ENCODE results near the gene BLOC1S1.
A peak's percentile ranks its signal among the peaks of the same experiment; 100 is the strongest.

BLOC1S1 gene

DNA sequence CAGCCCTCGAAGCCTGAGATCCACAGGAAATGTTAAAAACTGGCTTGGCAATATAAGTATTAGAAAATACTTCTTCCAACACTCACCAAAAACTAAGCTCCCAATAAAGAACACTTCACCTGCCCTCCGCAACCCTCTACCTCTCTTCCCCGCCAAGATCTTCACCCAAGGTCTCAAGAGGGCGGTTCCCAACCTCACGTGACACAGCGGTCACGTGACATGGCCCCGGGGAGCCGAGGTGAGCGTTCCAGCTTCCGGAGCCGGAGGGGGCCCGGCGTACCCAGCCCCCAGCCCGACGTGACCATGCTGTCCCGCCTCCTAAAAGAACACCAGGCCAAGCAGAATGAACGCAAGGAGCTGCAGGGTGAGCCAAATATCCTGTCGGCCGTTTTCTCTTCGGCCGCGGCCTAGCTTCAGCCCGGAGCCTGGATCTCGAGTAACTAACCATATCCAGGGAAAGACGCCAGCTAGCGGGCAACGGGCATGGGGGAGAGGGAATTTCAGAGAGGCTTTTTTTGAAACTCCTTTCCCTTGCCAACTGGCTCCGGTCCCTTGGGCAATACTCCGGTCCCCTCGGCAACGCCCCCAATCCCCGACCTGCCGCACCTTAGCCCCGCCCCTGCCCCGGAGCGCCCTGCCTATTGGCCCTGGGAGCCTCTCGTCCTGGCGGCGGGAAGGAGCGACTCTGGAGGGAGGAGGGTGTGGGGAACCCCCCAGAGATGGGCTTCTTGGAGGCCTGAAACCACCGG is at the start of gene BLOC1S1:
Gene BLOC1S1, plus strand, starts transcription at position 214 of the 749 bp plus-strand sequence. Its CDS starts 6 bp downstream, at position 220.
- DNase-seq (ENCODE audit: low spot score): peak; percentile 85

DNA sequence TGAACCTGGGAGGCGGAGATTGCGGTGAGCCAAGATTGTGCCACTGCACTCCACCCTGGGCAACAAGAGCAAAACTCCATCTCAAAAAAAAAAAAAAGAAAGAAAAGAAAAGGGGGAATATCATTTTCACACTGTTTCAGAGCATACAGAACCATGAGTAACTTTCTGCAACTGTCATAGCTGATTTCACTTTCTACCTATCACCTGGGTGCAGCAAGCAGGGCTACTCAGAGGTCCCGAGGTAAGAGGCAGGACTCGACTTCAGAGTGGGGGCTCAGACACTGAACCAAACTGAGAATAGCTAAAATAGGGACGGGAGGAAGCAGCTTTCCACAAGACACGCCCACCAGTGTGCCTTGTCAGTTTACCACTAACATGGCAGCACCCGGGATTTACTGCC is 49.3 kb upstream of the BLOC1S1 start:
- no peak for DNase-seq (ENCODE audit: low spot score)

DNA sequence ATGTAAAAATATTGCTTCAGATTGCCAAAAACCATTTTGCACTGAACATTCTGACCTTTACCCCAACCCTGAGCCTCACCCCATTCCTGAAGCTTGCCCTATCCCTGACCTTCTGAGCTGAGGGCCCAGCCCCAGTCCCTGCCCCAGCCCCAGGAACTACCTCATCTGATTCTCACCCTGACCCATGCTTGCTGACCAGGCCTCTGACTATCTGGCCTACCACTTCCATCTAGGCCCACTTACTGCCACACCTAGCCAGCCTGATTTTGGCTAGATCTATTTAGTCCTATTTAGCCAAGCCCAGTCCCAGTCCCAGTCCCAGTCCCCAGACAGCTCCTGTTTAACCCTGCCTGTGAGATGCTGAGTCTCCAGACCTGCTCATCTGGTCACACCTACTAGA is 45.6 kb upstream of the BLOC1S1 start:
- no peak for DNase-seq (ENCODE audit: low spot score)

DNA sequence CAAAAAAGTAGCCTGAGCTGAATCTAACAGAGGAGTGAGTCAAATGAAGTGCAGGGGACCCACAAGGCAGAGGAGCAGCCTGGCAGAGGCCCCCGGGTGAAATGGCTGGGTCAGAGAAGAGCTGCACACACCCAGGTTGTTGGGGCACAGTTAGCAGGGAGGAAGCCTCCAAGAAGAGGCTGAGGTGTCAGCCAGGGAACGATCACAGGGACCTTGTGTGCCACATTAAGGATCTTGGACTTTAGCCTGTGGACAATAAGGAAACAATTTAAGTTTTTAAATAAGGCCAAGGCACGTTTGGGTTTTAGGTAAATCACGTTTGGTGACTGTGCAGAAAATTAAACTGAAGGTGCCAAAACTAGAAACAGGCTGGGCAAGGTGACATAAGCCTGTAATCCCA is 44.1 kb upstream of the BLOC1S1 start:
- DNase-seq (ENCODE audit: low spot score): no peak

DNA sequence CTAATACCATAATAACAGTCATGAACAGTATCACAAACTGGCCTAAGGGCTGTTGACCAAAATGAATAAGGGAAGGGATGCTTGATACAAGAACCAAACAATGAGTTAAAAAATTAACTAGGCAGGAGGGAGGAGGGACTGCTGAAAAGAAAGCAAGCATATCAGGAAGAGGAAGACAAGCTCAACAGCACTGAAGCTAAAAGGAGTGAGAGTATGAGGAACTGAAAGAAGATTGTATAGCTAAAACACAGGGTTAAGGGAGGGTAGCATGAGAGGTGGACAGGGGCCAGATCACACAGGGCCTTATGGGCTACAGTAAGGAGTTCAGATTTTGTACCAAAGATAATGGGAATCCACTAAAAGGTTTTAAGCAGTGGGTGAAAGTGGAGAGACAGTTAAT is 42.2 kb upstream of the BLOC1S1 start:
- peak; percentile 48 for DNase-seq (ENCODE audit: low spot score)

DNA sequence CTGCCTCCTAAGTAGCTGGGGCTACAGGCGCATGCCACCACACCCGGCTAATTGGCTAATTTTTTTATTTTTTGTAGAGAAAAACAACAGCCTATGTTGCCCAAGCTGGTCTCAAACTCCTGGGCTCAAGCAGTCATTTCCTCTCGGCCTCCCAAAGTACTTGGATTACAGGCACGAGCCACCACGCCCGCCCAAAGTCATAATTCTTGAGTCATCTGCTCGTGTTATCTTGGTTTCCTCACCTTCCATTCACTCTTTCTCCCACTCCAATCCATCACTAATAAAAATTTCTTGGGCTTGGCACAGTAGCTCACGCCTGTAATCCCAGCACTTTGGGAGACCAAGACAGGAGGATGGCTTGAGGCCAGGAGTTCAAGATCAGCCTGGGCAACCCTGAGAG is 40.2 kb upstream of the BLOC1S1 start:
- no peak for DNase-seq (ENCODE audit: low spot score)

DNA sequence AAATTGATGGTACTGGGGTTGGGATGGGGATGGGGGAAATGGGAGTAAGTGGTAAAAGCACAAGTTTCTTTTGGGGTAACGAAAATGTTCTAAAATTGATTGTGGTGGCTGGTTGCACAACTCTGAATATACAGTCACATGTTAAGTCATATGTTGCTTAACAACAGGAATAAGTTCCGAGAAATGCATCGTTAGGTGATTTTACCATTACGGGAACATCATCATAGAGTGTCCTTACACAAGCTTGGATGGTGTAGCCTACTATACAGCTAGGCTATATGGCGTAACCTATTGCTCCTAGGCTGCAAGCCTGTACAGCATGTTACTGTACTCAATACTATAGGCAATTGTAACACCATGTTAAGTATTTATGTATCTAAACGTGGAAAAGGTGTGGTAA is 39.1 kb upstream of the BLOC1S1 start:
- no peak for DNase-seq (ENCODE audit: low spot score)

DNA sequence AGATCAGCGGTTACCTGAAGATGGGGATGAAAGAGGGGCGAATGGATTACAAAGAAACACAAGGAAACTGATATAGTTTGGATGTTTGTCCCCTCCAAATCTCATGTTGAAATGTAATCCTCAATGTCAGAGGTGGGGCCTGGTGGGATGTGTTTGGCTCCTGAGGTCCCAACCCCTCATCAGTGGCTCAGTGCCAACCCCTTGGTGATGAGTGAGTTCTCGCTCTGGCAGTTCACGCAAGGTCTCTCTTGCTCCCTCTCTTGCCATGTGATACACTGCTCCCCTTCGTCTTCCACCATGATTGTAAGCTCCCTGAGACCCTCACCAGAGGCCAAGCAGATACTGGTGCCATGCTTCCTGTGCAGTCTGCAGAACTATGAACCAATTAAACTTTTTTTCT is 36.2 kb upstream of the BLOC1S1 start:
- DNase-seq (ENCODE audit: low spot score): no peak

DNA sequence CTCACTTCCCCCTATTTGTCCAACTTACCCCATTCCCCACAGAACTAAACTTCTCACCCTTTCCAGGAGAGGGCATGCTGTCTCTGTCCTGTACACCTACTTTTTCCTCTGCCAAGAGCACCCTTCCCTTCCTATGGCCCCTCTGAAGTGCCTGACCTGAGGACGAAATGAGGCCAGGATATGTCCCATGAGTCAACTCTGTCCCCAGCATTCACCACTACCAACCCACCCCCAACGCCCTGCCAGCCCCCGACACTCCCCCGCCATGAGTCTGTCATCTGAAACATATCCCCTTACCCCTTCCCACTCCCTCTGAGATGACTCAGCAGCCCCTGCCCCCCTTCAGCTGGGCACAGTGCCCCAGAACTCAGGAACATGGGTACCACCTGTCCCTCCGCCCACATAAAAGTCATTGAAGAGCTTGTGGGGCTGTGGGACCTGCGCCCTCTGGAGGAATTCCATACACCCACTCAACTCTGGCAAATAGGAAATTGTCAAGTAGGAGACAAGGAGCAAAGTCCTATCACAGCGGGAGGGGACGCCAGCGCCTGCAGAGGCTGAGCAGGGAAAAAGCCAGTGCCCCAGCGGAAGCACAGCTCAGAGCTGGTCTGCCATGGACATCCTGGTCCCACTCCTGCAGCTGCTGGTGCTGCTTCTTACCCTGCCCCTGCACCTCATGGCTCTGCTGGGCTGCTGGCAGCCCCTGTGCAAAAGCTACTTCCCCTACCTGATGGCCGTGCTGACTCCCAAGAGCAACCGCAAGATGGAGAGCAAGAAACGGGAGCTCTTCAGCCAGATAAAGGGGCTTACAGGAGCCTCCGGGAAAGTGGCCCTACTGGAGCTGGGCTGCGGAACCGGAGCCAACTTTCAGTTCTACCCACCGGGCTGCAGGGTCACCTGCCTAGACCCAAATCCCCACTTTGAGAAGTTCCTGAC is 34.4 kb upstream of the BLOC1S1 start:
- DNase-seq (ENCODE audit: low spot score): no peak

DNA sequence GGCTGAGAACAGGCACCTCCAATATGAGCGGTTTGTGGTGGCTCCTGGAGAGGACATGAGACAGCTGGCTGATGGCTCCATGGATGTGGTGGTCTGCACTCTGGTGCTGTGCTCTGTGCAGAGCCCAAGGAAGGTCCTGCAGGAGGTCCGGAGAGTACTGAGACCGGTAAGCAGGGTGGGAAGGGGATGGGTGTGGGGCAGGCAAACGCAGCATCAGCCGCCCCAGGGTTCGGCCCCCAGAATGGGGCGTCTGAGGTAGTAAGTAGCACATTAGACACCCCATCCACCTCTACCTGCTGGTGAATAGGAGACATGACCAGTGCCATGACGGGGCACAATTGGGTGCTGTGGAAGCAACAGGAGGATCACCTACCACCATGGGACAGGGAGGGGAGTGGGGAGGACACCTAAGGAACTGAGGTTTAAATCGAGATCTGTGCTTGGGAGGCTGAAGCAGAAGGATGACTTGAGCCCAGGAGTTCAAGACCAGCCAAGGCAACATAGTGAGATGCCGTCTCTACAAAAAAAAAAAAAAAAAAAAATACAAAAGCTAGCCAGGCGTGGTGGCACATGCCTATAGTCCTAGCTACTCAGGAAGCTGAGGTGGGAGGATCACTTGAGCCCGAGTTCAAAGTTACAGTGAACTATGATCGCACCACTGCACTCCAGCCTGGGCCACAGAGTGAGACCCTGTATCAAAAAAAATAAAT is 33.6 kb upstream of the BLOC1S1 start:
- DNase-seq (ENCODE audit: low spot score): no peak

DNA sequence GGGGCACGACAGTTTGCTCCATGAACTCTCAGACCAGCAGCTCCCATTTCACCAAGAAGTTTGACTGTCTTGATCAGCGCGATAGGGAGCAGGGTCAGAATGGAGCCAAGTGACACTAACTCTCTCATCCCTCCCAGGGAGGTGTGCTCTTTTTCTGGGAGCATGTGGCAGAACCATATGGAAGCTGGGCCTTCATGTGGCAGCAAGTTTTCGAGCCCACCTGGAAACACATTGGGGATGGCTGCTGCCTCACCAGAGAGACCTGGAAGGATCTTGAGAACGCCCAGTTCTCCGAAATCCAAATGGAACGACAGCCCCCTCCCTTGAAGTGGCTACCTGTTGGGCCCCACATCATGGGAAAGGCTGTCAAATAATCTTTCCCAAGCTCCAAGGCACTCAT is 32.2 kb upstream of the BLOC1S1 start:
- no peak for DNase-seq (ENCODE audit: low spot score)

DNA sequence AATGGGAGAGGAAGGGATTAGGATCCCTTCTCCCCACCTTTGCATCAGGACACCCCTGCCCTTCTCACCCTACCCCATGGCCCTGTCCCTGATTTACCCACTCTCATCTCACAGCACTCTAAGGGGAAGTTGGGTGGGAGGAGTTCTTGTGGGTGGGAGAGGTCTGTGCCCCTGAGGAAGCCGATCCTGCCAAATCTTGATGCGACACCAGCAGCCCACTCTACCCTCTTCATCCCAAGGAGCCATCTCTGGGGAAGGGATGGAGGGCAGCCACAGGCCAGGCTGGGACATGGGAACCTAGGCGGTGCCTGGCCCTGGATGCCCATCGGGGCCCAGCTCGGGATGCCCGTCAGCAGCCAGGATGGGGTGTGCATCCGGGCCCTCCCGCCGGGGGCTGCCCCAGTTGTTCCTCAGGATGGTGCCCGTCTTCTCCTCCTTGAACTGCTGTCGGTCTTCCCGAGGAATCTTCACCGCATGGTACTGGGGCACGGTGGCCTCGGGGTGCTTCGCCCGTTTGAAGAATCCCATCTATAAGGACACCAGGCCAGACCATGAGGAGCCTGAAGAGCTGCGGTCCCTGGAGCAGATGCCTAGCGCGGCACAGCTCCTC is 31.0 kb upstream of the BLOC1S1 start:
- DNase-seq (ENCODE audit: low spot score): no peak

DNA sequence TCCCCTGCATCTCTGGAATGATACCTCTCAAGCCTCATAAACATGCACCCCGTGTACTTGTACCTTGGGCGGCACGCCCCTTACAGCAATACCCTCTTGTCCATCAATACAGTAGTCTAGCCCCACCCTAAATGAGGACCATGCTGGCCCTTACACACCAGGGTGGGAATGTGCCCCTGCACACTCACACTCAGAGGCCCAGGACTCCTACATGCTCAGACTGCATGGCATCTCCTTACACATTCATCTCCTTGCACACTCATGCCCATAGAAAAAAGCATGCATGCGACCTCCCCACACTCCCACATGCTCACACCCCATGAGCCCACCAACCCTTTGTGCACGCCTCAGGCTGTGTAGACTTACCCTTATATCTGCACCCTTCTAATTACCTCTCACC is 30.2 kb upstream of the BLOC1S1 start:
- no peak for DNase-seq (ENCODE audit: low spot score)

DNA sequence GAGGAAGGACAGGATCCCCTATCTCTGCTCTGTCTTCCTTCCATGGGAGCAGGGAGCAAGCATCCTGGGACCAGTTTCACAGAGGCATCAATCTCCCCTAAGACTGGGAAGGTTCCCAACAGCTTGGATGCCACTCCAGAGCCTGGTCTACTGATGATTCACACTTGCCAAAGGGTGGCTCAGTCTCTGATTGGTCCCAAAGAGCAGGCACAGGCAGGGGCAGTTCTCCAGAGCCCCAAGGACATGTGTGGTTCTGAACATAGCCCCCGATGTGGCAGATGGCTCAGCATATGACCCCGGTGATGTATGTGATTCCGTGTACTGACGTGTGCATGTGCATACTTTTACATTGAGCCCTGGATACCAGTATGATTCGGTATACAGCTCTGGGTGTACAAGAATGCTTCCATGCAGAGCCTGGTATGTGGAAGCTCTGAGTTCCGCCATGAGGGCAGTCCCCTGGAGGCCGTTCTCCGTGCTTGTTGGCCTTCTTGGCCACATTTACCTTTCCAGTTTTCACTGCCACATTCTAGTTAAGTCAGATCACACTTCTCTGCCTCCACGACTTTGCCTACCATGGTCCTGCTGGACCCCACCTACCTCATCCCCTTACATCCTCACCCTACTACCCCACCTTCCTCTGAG is 29.4 kb upstream of the BLOC1S1 start:
- DNase-seq (ENCODE audit: low spot score): no peak

DNA sequence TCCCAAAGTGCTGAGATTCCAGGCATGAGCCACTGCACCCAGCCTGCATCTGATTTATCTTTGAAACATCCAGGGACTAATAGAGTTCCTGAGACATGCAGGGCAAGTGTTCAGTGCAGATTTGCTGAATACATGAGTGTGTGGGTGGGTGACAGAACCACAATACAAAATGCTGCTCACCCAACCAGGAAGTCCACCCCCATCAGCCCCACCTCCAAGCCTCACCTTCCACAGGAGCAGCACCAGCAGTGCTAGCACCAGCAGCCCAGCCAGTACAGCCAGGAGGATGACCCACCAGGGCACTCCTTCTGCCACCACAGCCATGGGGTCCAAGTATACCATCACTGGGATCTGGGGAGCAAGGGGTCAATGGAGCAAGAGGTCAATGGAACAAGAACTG is 28.1 kb upstream of the BLOC1S1 start:
- DNase-seq (ENCODE audit: low spot score): no peak

DNA sequence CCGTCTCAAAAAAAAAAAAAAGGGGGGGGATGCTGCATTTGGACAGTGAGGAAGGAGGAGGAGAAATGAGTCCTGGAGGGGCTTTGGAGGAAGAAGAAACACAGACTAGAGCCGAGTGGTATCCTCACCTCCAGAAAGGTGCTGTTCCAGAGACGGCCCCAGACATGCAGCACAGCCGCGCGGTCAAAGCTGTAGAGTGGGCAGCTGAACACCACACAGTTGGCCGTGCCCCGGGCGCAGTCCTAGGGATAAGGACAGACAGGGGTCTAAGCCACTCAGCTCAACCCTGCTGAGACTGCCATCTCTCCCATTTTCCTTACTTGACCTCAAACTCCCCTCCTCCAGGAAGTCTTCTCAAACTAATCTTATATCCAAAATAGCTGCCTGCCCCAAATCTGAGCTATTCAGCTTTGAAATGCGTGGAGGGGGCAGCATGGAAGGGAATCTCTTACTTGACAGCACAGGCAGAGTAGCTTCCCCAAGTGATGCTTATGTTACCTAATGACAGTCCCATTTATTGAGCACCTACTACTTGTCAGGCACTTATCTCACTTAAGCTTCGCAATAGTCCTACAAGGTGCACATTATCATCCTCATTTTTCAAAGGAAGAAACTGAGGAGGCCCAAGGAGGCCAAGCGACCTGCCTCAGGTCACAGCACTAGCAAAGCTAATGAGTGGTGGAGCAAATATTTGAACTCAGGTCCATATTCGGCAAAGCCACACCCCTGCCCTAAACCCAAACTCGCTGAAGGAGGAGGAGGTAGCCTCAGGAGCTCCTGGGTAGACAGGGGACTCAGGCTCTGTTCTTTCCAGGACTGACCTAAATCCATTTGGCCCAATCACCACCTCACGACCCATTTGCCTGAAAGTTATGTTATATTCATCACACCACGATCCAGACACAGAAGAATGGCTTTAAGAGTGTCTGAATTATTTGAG is 26.9 kb upstream of the BLOC1S1 start:
- DNase-seq (ENCODE audit: low spot score): no peak

DNA sequence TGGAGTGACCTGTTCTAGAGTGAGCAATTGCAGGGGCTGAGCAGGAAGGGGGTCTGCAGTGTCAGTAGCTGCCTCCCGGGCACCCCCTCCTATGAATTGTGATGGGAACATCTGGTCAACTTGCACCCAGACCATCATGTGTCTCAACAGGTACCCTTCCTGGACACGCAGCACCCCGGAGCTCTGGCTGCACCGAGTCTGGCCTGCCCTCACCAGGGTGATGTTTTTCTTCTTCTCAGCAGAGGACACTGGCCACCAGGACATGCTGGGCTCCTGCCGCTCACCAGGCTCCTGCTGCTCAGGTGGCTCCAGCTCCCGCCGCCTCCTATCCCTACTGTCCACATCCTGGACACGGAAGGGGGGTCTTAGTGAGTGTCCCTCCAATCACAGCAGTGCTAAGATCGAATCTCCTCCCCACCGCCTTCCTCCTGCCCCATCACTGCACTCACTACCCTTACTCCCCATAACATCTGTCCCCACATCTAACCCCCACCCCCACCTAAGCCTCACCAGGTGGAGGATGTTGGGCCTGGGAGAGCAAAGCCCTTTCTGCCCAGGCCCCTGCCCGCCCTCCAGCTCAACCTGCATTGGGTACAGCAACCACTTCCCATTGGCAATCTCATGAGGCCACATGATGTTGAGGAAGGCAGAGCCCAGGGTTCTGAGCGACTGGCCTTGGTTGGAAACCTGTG is 23.1 kb upstream of the BLOC1S1 start:
- no peak for DNase-seq (ENCODE audit: low spot score)

DNA sequence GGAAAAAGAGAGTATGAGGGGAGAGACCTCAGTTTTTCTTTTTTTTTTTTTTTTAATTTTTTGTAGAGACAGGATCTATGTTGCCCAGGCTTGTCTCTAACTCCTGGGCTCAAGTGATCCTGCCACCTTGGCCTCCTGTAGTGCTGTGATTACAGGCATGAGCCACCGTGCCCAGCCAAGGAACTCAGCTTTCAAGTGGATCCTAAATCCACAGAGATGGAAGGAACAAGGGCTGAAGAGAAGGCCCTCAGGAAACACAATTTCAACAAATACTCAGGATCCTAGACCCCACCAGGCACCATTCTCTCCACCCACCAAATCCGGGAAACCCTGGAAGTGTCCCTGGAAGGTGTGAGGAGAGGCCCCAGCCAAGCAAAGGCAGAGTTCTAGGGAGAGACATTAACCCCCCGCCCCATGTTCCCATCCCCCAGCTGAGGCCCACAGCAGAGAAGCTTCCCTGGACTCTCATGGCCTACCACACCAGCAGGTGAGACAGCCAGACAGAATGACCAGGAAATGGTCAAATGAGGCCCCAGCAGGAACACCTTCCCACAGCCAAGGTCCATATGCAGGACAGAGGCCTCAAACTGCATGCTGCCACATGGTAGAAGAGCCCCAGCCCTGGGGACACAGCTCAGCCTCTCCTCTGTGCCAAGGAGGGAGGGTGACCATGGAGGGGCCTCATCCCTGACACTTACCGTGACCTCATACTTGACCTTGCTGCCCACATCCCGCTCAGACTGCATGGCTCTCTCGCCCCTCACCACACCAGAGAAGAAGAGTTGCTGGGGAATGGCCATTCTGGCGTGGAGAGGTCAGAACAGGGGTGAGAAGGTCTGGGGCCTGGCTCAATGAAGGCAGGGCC is 22.3 kb upstream of the BLOC1S1 start:
- DNase-seq (ENCODE audit: low spot score): no peak

DNA sequence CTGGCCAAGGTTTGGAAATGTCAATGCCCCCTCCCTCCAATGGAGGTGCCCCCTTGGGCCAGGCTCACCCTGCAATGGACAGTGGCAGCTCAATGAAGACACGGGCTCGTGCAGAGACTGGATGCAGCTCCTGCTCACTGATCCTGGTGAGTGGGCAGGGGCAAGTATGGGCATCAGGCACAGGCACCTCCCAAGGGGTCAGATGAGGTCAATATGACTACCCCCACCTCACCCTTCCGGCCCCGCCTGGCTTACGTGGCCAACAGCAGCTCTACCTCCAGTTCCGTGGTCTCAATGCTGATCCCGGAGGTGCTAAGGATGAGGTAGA is 21.7 kb upstream of the BLOC1S1 start:
- DNase-seq (ENCODE audit: low spot score): no peak
